OCI-LY3 (cell line): Measurements from ENCODE around the gene FBXW8.

Experiments used
- EZH2phosphoT487 ChIP-seq: fragments of 200-600 bp; shearing (Covaris generic); IDR thresholded peaks from 2 replicates; pipeline ENCODE4 v1.6.1; 2018; ENCODE audit warnings: antibody characterized with exemption, mixed run types, low read depth
- TF ChIP-seq, protein P1 (sequence below): fragments of 200-600, 300-600 bp; sonication (generic); IDR thresholded peaks from 2 replicates; pipeline ENCODE4 v1.5.1; 2014; ENCODE audit warnings: antibody characterized with exemption, low read length, low read depth

DNA sequence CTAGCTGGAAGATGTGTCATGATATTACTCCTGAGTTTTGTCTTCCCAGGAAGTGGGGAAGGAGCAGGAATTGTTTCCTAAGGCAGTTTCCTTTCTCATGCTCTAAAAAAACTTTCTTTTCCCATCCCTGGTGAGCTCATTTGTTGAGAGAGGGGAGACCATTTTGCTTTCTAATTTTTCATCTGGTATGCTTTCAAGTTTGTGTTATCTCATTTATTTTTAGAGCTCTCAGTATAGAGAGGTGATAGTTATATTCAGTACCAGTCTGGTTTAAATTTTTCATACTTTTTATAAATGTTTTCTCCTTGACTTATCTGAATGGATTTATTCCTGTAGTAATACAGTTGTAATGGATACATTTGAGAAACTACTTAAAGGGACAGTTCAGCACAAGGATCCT lies 79.6 kb downstream of the FBXW8 start:
- TF ChIP-seq, protein P1, sequence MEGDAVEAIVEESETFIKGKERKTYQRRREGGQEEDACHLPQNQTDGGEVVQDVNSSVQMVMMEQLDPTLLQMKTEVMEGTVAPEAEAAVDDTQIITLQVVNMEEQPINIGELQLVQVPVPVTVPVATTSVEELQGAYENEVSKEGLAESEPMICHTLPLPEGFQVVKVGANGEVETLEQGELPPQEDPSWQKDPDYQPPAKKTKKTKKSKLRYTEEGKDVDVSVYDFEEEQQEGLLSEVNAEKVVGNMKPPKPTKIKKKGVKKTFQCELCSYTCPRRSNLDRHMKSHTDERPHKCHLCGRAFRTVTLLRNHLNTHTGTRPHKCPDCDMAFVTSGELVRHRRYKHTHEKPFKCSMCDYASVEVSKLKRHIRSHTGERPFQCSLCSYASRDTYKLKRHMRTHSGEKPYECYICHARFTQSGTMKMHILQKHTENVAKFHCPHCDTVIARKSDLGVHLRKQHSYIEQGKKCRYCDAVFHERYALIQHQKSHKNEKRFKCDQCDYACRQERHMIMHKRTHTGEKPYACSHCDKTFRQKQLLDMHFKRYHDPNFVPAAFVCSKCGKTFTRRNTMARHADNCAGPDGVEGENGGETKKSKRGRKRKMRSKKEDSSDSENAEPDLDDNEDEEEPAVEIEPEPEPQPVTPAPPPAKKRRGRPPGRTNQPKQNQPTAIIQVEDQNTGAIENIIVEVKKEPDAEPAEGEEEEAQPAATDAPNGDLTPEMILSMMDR = no peak
- TF ChIP-seq EZH2phosphoT487 = no peak
